Omental fat pad (tissue), 4 donors: Measurements from ENCODE around the gene SLC2A13. TPM values are rescaled to one million over a fixed set of nuclear protein-coding genes. Genes with fewer than 3 reads are reported as not detected.
A peak's percentile ranks its signal among the peaks of the same experiment; 100 is the strongest.
"Not testable (repeated sequence)": the region's sequence is repeated elsewhere in the genome, so short reads cannot be mapped to it uniquely, and the experiment has no call there.

Experiments used
- ATAC-seq: fragments of 150-250 bp; one replicate; pipeline ENCODE4 v1.9.1; 2016; ENCODE audit warnings: mild to moderate bottlenecking, moderate library complexity; ENCODE audit not compliant: low FRiP score
- DNase-seq: peaks from one replicate; pipeline ENCODE4 v3.0.0-alpha.2; 2019; ENCODE audit warnings: low spot score
- CTCF ChIP-seq, 3 donors: fragments of 450-650 bp; IDR thresholded peaks; one replicate each; pipeline ENCODE4 v1.5.1; 2016 to 2017; ENCODE audit warnings: antibody characterized with exemption in 3 of 3, mild to moderate bottlenecking in 3 of 3, moderate library complexity in 2 of 3
- total RNA-seq, 4 donors: library from RNA; depleted of rRNA; stranded (reverse); fragments of >200 nt; gene quantifications; one replicate each; pipeline ENCODE4 v1.1.0, GENCODE V29; 2016

The SLC2A13 gene
- total RNA-seq, 4 donors from 2014 or later = 11.6 to 25.9 (median 15.6) TPM

- ATAC-seq (peak; percentile 76), DNase-seq (no peak)
- no peak for TF ChIP-seq CTCF (IDR thresholded peaks at IDR 0.05)
Observed at GRCh38 chr12:39902821-39903220, 203.1 kb downstream of the SLC2A13 start.

- TF ChIP-seq CTCF (IDR thresholded peaks at IDR 0.05) = no peak
- DNase-seq (no peak), ATAC-seq (no peak)
Observed at GRCh38 chr12:39897315-39897714, 208.6 kb downstream of the SLC2A13 start.

DNA sequence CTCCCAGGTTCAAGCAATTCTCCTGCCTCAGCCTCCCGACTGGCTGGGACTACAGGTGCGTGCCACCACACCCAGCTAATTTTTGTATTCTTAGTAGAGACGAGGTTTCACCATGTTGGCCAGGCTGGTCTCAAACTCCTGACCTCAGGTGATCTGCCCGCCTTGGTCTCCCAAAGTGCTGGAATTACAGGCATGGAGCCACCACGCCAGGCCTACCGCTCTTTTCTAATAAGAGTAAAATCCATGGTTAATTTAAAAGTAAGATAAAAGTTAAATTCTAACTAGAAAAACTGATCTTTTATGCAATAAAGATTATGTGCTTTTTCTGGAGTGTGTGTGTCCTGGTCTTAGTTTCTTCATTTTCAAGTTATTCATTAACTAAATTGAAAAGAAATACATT lies 212.5 kb downstream of the SLC2A13 start:
- ATAC-seq, DNase-seq: not testable (repeated sequence)

DNA sequence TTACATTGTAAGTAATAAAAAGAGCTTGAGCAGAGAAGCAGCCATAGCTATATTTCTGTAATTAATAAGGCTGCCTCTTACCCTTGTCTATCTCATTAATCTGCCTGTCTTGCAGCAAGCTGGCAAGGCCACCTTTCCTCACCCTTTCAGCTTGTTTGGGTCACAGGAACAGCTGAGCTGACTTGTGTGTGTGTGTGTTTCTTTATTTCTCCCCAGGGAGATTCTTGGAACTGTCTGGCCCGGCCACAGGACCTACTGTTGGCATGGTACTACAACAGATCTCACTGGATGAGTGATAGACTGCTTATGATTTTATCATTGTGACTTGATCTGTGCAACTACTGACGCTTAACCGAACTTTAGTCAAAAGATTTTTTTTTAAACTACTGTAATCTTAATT lies 213.7 kb downstream of the SLC2A13 start:
- no peak for ATAC-seq
- DNase-seq = no peak
- no peak for TF ChIP-seq CTCF (IDR thresholded peaks at IDR 0.05)

DNA sequence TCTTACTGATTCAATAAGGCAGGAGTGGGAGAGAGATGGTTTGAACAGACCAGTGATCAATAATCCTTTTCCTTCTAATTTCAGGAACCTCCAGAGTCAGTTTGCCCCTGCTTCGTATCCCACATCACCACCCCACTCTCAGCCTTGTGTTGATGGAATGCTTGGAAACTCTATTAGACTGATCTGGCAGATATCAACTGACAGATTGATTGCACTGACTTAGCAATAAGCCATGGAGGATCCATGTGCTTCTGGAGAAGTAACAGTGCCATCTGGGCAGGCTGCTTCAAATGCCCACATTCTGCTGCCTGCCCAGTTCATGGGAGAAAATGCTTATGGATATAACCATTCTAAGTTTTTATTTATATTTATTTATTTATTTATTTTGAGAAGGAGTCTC lies 218.0 kb downstream of the SLC2A13 start:
- TF ChIP-seq CTCF (IDR thresholded peaks at IDR 0.05) = no peak
- ATAC-seq (no peak), DNase-seq (no peak)

DNA sequence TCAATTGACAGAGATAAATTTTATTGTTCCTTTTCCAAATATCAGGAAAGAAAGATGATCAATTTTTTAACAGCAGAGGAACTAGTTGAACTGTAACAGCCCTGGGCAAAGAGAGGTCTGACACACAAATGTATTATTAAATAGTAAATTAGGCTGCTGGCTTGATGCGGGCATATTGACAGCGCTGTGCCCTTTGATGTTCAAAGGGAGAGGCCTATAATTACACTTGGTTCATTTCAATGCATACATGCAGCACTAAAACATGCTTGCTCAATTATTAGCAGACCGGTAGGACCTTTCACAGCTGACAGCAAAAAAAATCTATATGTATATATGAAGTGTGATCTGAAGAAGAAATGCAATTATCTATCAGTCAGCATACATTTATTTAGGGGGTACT lies 219.8 kb downstream of the SLC2A13 start:
- ATAC-seq = no peak
- no peak for TF ChIP-seq CTCF (IDR thresholded peaks at IDR 0.05)
- DNase-seq = no peak

GRCh38 chr12:39884616-39885125 lies 221.2 kb downstream of the SLC2A13 start:
- ATAC-seq = no peak

More at GRCh38 chr12:39884616-39885125, 221.2 kb downstream of the SLC2A13 start:
- no peak for TF ChIP-seq CTCF (IDR thresholded peaks at IDR 0.05)
- no peak for DNase-seq
